22Rv1 (cell line): ENCODE results near the gene INTS6.

Experiments used
- H3K27ac ChIP-seq: fragments of 450-650 bp; 2 replicates; pipeline ENCODE4 v1.5.1; 2017
- ZFX ChIP-seq: fragments of 450-650 bp; IDR thresholded peaks from 2 replicates; pipeline ENCODE4 v1.6.1; 2017; ENCODE audit warnings: antibody characterized with exemption, borderline replicate concordance
- TF ChIP-seq, protein P1 (sequence below): fragments of 450-650 bp; IDR thresholded peaks from 2 replicates; pipeline ENCODE4 v1.5.1; 2017; ENCODE audit warnings: mild to moderate bottlenecking

The INTS6 gene

DNA sequence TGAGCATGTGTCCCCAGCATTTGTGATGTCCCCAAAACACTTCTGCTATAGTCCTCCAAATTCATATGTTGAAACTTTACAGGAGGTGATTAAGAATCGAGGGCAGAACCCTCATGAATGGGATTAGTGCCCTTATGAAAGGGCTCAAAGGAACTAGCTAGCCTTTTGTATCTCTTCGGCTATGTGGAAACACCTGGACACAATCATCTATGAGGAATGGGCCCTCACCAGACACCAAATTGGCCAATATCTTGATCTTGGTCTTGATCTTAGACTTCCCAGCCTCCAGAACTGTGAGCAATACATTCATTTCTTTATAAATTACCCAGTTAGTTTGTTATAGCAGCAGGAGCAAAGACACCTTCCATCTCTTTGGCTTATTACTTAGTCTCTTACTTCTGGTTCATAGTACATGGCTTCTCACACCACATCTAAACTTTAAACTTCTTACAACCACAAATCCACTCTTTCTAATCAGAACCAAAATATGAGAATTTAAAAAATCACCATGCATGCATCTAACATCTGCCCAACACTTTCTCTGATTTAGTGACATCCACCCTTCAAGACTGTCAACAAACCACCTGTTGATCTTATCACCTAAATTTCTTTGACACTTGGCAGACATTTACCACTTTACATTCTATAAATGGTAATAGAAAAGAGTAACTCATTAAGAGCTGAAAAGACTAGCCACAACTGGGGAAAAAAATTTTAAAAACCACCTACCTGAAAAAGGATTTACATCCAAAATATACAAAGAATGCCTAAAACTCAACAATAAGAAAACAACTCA, 120.1 kb downstream of the INTS6 start:
- no peak for TF ChIP-seq ZFX
- TF ChIP-seq, protein P1, sequence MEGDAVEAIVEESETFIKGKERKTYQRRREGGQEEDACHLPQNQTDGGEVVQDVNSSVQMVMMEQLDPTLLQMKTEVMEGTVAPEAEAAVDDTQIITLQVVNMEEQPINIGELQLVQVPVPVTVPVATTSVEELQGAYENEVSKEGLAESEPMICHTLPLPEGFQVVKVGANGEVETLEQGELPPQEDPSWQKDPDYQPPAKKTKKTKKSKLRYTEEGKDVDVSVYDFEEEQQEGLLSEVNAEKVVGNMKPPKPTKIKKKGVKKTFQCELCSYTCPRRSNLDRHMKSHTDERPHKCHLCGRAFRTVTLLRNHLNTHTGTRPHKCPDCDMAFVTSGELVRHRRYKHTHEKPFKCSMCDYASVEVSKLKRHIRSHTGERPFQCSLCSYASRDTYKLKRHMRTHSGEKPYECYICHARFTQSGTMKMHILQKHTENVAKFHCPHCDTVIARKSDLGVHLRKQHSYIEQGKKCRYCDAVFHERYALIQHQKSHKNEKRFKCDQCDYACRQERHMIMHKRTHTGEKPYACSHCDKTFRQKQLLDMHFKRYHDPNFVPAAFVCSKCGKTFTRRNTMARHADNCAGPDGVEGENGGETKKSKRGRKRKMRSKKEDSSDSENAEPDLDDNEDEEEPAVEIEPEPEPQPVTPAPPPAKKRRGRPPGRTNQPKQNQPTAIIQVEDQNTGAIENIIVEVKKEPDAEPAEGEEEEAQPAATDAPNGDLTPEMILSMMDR = no peak

DNA sequence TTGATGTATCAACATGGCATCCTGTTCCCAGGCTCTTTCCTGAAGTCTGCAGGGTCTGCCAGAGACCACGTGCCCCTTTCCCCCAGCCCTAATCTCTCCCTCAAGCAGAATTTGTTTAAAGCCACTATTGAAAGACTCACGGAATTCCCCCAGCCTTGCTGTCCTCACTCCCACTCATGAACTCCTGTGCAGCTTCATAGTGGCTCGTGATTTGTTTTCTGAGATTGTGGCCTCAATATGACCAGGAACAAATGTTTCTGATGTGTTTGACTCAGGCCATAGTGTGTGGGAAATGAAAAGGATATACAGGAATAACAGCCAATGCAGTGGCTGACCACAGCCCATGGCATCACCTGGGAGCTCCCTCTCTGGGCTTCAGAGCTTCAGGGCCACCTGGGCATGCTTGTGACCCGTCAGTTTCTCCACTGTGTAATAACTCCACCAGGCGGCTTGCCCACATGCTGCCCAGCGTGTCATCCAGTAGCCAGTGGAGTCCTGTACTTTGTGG, 121.4 kb downstream of the INTS6 start:
- TF ChIP-seq, protein P1 = no peak
- TF ChIP-seq ZFX = no peak
- no peak overlapping the region for H3K27ac ChIP-seq

More for the DNA sequence above, 120.1 kb downstream of the INTS6 start:
- no peak overlapping the region for H3K27ac ChIP-seq

DNA sequence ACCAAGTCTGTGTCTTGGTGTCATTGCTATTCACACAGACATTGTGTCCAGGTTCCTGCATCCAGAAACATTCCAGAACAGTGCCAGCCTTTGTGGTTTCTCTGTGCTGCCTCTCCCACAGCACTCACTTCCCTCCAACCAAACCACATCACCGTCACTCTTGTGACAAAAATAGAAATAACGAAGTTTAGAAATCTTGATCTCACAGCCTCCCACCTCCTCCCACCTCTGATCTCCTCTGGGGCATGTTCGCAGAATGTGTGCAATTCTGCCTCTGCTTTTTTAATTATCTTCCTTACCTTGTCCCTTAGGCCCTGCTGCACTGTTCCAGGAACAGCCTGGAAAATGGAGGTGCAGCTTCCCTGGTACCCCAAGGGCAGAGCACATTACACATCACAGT, 122.0 kb downstream of the INTS6 start:
- no peak overlapping the region for H3K27ac ChIP-seq
- TF ChIP-seq ZFX = no peak
- TF ChIP-seq, protein P1 = no peak

DNA sequence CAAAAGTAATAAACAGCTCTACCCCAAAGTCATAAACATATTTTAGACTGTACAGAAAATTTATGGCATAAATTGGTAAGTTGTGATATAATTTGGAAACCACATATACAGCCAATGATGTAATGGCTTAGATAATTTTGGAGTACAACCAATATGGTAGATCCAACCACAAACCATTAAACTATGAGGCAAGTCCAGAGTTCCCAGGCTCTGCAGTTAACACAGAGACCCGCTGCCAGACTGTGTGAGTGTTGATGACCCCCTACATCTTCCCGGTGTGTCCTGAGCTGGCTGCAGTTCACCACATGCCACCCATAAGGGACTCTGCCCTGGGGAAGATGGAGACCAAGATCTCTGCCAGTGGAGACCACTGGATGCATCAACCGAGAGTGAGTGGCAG, 123.2 kb downstream of the INTS6 start:
- H3K27ac ChIP-seq = no peak overlapping the region
- no peak for TF ChIP-seq ZFX
- TF ChIP-seq, protein P1 = no peak

DNA sequence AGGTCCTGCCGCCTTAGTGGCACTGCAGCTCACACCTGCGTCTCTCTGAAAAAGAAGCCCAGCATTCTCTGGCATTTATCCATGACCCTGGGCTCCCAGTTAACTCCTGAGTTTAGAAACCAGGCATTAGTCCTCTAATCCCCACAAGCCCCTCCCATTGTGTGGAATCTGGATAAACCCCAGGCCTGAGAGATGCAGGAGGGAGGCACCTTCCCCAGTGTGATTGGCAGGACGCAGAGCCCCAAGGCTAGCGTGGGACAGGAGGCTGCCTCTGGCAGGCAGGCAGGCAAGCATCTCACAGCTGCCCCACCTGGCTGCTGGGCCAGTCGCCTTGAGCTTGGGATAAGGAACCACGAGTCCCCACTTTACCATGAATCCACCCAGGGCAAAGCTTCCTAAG, 124.3 kb downstream of the INTS6 start:
- no peak for TF ChIP-seq ZFX
- TF ChIP-seq, protein P1 = no peak
- H3K27ac ChIP-seq = no peak overlapping the region

DNA sequence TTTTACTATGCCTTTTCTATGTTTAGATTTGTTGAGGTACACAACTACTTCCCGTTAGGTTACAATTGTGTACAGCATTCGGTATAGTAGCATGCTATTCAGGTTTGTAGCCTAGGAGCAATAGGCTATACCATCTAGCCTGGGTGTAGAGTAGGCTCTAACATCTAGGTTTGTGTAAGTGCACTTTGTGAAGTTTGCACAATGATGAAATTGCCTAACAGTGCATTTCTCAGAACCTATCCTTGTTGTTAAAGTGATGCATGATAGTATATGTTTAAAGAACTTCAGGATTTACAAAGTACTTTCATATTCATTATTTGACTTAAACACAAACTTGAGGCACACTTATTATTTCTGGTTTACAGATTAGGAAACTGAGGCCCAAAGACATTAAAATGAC, 124.9 kb downstream of the INTS6 start:
- no peak for TF ChIP-seq ZFX
- TF ChIP-seq, protein P1 = no peak
- no peak overlapping the region for H3K27ac ChIP-seq

DNA sequence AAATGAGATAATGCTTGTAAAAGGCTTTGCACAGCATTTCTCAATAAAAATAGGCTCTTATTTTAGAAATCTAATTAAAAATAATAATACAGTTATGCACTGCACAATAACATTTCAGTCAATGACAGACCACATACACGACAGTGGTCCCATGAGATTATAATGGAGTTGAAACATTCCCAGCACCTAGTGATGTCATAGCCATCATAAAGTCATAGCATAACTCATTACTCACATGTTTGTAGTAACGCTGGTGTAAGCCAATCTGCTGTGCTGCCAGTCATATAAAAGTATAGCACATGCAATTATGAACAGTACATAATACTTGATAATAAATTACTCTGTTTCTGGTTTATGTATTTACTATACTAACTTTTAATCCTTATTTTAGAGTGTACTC, 126.1 kb downstream of the INTS6 start:
- TF ChIP-seq ZFX = no peak
- TF ChIP-seq, protein P1 = no peak
- no peak overlapping the region for H3K27ac ChIP-seq
